Prostate gland (tissue), 2 donors: ENCODE measurements around the gene HHIPL1. TPM values are rescaled to one million over a fixed set of nuclear protein-coding genes. Genes with fewer than 3 reads are reported as not detected.

Source experiments
- DNase-seq: peaks from one replicate; pipeline ENCODE4 v3.0.0-alpha.2; 2019; ENCODE audit warnings: low spot score
- H3K27ac ChIP-seq, 2 donors: fragments of 200-600 bp; sonication (generic); 2 replicates each; pipeline ENCODE4 v1.5.1; 2017 to 2019
- H3K27me3 ChIP-seq: fragments of 200-600 bp; sonication (generic); replicated peaks from 2 replicates; pipeline ENCODE4 v1.5.1; 2019; ENCODE audit not compliant: insufficient read depth
- H3K36me3 ChIP-seq, 2 donors: fragments of 200-600 bp; sonication (generic); 1 replicate in 1 of 2; 2 replicates in 1 of 2; pipeline versions ENCODE4 v1.5.1 to v1.8.1; 2017 to 2019
- H3K4me1 ChIP-seq: fragments of 200-600 bp; sonication (generic); replicated peaks from 2 replicates; pipeline ENCODE4 v1.5.1; 2019
- H3K4me3 ChIP-seq, 2 donors: fragments of 200-600 bp; sonication (generic); 2 replicates each; pipeline ENCODE4 v1.5.1; 2017 to 2019
- H3K9me3 ChIP-seq: fragments of 200-600 bp; sonication (generic); 2 replicates; pipeline ENCODE4 v1.5.1; 2017
- CTCF ChIP-seq, 4 experiments: fragments of 200-600 bp in 2 of 4; fragments of 450-650 bp in 2 of 4; sonication (generic) in 2 of 4; IDR thresholded peaks; 1 replicate in 3 of 4; 2 replicates in 1 of 4; pipeline ENCODE4 v1.5.1; 2016 to 2019; ENCODE audit warnings: antibody characterized with exemption in 4 of 4, mild to moderate bottlenecking in 2 of 4, moderate library complexity in 2 of 4
- POLR2A ChIP-seq: fragments of 450-650 bp; IDR thresholded peaks from one replicate; pipeline ENCODE4 v1.6.1; 2016; ENCODE audit warnings: antibody characterized with exemption, mild to moderate bottlenecking
- POLR2AphosphoS5 ChIP-seq: sonication (generic); formaldehyde crosslinking; IDR thresholded peaks from one replicate; pipeline ENCODE4 v1.6.1; 2017; ENCODE audit warnings: antibody characterized with exemption
- WGBS: methylation state at CpG from one replicate; pipeline ENCODE4 v1.1.5; 2018; 5-methylcytosine and 5-hydroxymethylcytosine counted together
- intact Hi-C: fragments of 100-400 bp; cut with DNase I; formaldehyde crosslinking; loops from one replicate; pipeline ENCODE4 v1.14.2; 2022
- total RNA-seq, 2 donors: library from RNA; depleted of rRNA; stranded (reverse); fragments of >200 nt; gene quantifications; one replicate each; pipeline ENCODE4 v1.1.0, GENCODE V29; 2016

The HHIPL1 gene
- total RNA-seq, 2 donors from 2014 or later, result 2.8 to 4.5 TPM

- no peak for TF ChIP-seq POLR2AphosphoS5
- no peak for TF ChIP-seq CTCF (IDR thresholded peaks at IDR 0.05)
- no peak for TF ChIP-seq POLR2A
- 90% methylated on average over 16 of the region's 16 CpGs for WGBS
- intact Hi-C loops, result no loop called here
- Histone ChIP-seq H3K4me1 (no peaks in the 10 kb centered on the region), H3K27me3 (no peaks in the 10 kb centered on the region), H3K4me3 (no peak overlapping the region), H3K27ac (no peak overlapping the region), H3K9me3 (no peaks in the 10 kb centered on the region), H3K36me3 (no peaks in the 10 kb centered on the region)
- no peak for DNase-seq
These were observed 83.4 kb downstream of the HHIPL1 start for GRCh38 chr14:99728231-99728920.

DNA sequence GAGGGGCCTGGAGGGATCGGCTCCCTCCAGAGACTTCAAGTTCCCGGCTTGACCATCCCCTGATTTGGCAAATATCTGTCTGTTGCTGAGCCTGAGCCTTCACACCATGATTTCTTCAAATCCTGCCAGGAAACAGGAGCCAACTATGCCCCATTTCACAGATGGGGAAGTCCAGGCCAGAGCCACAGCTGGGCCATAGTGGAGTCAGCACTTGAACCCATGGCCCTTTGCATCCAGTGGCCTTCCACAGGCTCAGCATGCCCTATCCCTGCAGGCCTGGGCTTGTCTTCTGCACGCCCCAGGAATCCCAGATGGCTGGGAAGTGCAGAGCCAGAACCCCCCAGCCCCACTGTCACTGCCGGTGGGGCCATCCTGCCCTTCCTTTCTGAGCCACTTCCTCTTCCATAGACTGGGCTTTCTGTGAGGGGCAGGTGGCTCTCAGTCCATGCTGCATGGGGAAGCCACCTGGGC lies 84.1 kb downstream of the HHIPL1 start:
- Histone ChIP-seq H3K4me3 (no peak overlapping the region), H3K27me3 (no peaks in the 10 kb centered on the region), H3K27ac (no peak overlapping the region), H3K36me3 (no peaks in the 10 kb centered on the region), H3K4me1 (no peaks in the 10 kb centered on the region), H3K9me3 (no peaks in the 10 kb centered on the region)
- intact Hi-C loops, result no loop called here
- no peak for TF ChIP-seq CTCF (IDR thresholded peaks at IDR 0.05)
- TF ChIP-seq POLR2AphosphoS5, result no peak
- no peak for TF ChIP-seq POLR2A
- 75% methylated on average over 4 of the region's 4 CpGs for WGBS
- DNase-seq, result no peak

Other genes with a start within 250 kb of the HHIPL1 start
- 100 to 1,000 TPM in 1 of 2 donors, 10 to 100 TPM in 1; 59.5 to 106 TPM for gene SETD3, start 164.3 kb upstream of the HHIPL1 start, total RNA-seq
- 10 to 100 TPM; 15.5 to 43.1 TPM for gene CCNK, start 163.7 kb upstream of the HHIPL1 start, total RNA-seq
- gene CCDC85C, start 40.9 kb upstream of the HHIPL1 start, total RNA-seq, result 10 to 100 TPM; 35.1 to 47.2 TPM
- gene CYP46A1, start 39.2 kb downstream of the HHIPL1 start, total RNA-seq, result 1 to 10 TPM in 1 of 2 donors, under 1 TPM in 1; 0.46 to 6.5 TPM
- gene EML1, start 148.3 kb downstream of the HHIPL1 start, total RNA-seq, result 10 to 100 TPM in 1 of 2 donors, 1 to 10 TPM in 1; 7.0 to 31.8 TPM